Kidney epithelial cell (primary cell): Measurements from ENCODE around the gene KIF1A. TPM values are rescaled to one million over a fixed set of nuclear protein-coding genes. Genes with fewer than 3 reads are reported as not detected.

Experiments used
- DNase-seq: peaks from one replicate; pipeline ENCODE4 v3.0.0-alpha.2; 2010; ENCODE audit warnings: low read depth
- H3K27me3 ChIP-seq: 2 replicates; pipeline ENCODE4 v1.6.0; 2011; ENCODE audit warnings: low read length; ENCODE audit not compliant: control insufficient read depth, insufficient read depth
- H3K36me3 ChIP-seq: 2 replicates; pipeline ENCODE4 v1.5.1; 2011; ENCODE audit warnings: low read length; ENCODE audit not compliant: control insufficient read depth, insufficient read depth
- H3K4me3 ChIP-seq: 2 replicates; pipeline ENCODE4 v1.5.1; 2011; ENCODE audit warnings: low read depth, mild to moderate bottlenecking, control low read depth, low read length
- total RNA-seq: library from RNA; depleted of rRNA; stranded (reverse); fragments of >200 nt; gene quantifications from 2 replicates; pipeline ENCODE4 v1.2.3, GENCODE V29; 2015
- TF ChIP-seq, protein P1 (sequence below): IDR thresholded peaks from 2 replicates; pipeline ENCODE4 v1.5.1; 2011; ENCODE audit warnings: mild to moderate bottlenecking, moderate library complexity, low read length, control low read depth, inconsistent platforms; ENCODE audit not compliant: insufficient read depth, poor library complexity, severe bottlenecking

The KIF1A gene
- total RNA-seq, 1 donor from 2014 or later: 178 TPM

DNA sequence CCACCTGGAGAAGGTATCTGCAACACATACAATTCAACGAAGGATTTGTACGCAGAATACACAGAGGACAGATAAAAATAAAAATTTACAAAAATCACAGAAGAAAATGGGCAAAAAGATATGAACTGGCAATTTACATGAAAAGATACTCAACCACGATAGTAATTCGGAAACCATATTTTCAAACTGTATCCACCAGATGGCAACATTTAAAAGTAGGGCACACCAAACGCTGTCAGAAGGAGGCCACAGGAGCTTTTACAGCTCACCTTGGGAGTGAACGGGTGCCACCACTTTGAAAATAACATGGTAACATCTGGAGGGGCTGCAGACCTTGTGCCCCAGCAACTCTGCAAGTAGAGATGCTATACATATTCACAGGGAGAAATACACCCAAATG, 9.8 kb downstream of the KIF1A start:
- TF ChIP-seq, protein P1, sequence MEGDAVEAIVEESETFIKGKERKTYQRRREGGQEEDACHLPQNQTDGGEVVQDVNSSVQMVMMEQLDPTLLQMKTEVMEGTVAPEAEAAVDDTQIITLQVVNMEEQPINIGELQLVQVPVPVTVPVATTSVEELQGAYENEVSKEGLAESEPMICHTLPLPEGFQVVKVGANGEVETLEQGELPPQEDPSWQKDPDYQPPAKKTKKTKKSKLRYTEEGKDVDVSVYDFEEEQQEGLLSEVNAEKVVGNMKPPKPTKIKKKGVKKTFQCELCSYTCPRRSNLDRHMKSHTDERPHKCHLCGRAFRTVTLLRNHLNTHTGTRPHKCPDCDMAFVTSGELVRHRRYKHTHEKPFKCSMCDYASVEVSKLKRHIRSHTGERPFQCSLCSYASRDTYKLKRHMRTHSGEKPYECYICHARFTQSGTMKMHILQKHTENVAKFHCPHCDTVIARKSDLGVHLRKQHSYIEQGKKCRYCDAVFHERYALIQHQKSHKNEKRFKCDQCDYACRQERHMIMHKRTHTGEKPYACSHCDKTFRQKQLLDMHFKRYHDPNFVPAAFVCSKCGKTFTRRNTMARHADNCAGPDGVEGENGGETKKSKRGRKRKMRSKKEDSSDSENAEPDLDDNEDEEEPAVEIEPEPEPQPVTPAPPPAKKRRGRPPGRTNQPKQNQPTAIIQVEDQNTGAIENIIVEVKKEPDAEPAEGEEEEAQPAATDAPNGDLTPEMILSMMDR: no peak
- Histone ChIP-seq H3K27me3 (no peaks in the 10 kb centered on the region), H3K36me3 (no peaks in the 10 kb centered on the region), H3K4me3 (no peak overlapping the region)
- no peak for DNase-seq

- H3K36me3 ChIP-seq: no peaks in the 10 kb centered on the region
- no peaks in the 10 kb centered on the region for H3K27me3 ChIP-seq
- TF ChIP-seq, protein P1: no peak
- DNase-seq: no peak
- no peak overlapping the region for H3K4me3 ChIP-seq
Measured at GRCh38 chr2:240809276-240809675, 10.7 kb downstream of the KIF1A start.

DNA sequence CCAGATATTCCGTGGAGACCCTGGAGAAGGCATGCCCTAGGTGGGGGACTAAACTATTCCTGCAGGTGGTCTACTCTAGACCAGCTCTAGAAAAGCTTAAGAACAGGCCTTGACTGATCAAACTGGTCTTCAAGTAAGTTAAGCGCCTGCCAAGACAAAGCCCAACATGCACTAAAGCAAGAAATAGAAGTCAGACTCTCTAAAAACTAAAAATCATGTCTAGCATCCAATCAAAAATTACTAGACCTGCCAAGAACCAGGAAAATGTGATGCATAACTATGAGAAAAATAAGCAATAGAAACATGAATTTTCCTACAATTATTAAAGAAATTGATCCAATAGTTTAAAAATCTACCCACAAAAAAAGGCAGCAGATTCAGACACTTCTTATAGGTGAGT, 13.6 kb downstream of the KIF1A start:
- DNase-seq: no peak
- Histone ChIP-seq H3K36me3 (no peaks in the 10 kb centered on the region), H3K27me3 (no peaks in the 10 kb centered on the region), H3K4me3 (no peak overlapping the region)
- TF ChIP-seq, protein P1: no peak

- TF ChIP-seq, protein P1: no peak
- no peak for DNase-seq
- Histone ChIP-seq H3K36me3 (no peaks in the 10 kb centered on the region), H3K4me3 (no peak overlapping the region), H3K27me3 (no peaks in the 10 kb centered on the region)
Measured at GRCh38 chr2:240806006-240806405, 14.0 kb downstream of the KIF1A start.

DNA sequence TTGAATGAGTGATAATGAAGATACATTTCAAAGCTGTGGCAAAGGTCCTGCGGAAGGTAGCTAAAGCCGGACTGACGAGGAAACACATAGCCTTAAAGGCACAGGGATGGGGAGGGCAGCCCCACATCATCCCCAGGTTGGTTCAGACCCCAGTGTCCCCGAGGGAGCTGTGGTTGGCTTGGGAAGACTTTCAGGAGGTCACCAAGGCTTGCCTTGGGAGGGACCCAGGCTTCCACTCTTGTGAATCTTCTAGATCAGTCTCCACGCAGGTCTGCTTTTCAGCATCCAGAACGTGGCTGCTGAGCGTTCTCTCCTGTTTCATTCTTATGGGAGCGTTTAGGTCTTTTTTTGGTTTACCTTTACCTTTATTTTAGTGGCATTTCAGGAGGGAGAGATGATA, 16.8 kb downstream of the KIF1A start:
- H3K27me3 ChIP-seq: no peaks in the 10 kb centered on the region
- no peak overlapping the region for H3K4me3 ChIP-seq
- TF ChIP-seq, protein P1: no peak
- no peak for DNase-seq
- H3K36me3 ChIP-seq: no peaks in the 10 kb centered on the region

GRCh38 chr2:240799033-240799820, 20.8 kb downstream of the KIF1A start:
- no peak for DNase-seq
- Histone ChIP-seq H3K27me3 (no peaks in the 10 kb centered on the region), H3K36me3 (no peaks in the 10 kb centered on the region), H3K4me3 (no peak overlapping the region)
- TF ChIP-seq, protein P1: no peak
